ENCODE measurements around the gene KCNJ10. TPM values are rescaled to one million over a fixed set of nuclear protein-coding genes. Genes with fewer than 3 reads are reported as not detected.

Gene KCNJ10
- total RNA-seq, 1 donor from 2014 or later, result not detected

- Mint-ChIP-seq H3K27ac (ENCODE audit: unreplicated experiment) (peak within 1 kb of the TSS; percentile 83), H3K4me1 (ENCODE audit: low read depth, unreplicated experiment) (peaks cover 16% of the 10 kb centered on the region), H3K36me3 (ENCODE audit: unreplicated experiment) (no peaks in the 10 kb centered on the region), H3K4me3 (ENCODE audit: unreplicated experiment) (peak within 1 kb of the TSS; percentile 87), H3K27me3 (ENCODE audit: unreplicated experiment) (peaks cover 14% of the 10 kb centered on the region), H3K9me3 (ENCODE audit: unreplicated experiment) (peaks cover 6% of the 10 kb centered on the region)
- no peak for TF ChIP-seq CTCF (IDR thresholded peaks at IDR 0.05; ENCODE audit: partially characterized antibody, unreplicated experiment)
- peak; percentile 67 for DNase-seq
Observed at GRCh38 chr1:160081261-160081936, 11.4 kb upstream of the KCNJ10 start, which contains the start of gene KCNJ9. Gene KCNJ9 (plus strand): TSS chr1:160081538. CDS start chr1:160084031, 2,493 bp downstream.

- TF ChIP-seq CTCF (IDR thresholded peaks at IDR 0.05; ENCODE audit: partially characterized antibody, unreplicated experiment), result no peak
- H3K4me3 Mint-ChIP-seq (ENCODE audit: unreplicated experiment), result peak overlapping the region; percentile 87
- H3K27ac Mint-ChIP-seq (ENCODE audit: unreplicated experiment), result peak overlapping the region; percentile 83
- DNase-seq, result no peak
- H3K27me3 Mint-ChIP-seq (ENCODE audit: unreplicated experiment), result peaks cover 14% of the 10 kb centered on the region
- peaks cover 6% of the 10 kb centered on the region for H3K9me3 Mint-ChIP-seq (ENCODE audit: unreplicated experiment)
- H3K36me3 Mint-ChIP-seq (ENCODE audit: unreplicated experiment), result no peaks in the 10 kb centered on the region
- peaks cover 16% of the 10 kb centered on the region for H3K4me1 Mint-ChIP-seq (ENCODE audit: low read depth, unreplicated experiment)
Observed at GRCh38 chr1:160080381-160081100, 10.6 kb upstream of the KCNJ10 start.

- no peak for DNase-seq
- no peak overlapping the region for H3K4me3 Mint-ChIP-seq (ENCODE audit: unreplicated experiment)
- peaks cover 3% of the 10 kb centered on the region for H3K9me3 Mint-ChIP-seq (ENCODE audit: unreplicated experiment)
- no peak overlapping the region for H3K27ac Mint-ChIP-seq (ENCODE audit: unreplicated experiment)
- peaks cover 13% of the 10 kb centered on the region for H3K27me3 Mint-ChIP-seq (ENCODE audit: unreplicated experiment)
- H3K36me3 Mint-ChIP-seq (ENCODE audit: unreplicated experiment), result no peaks in the 10 kb centered on the region
- H3K4me1 Mint-ChIP-seq (ENCODE audit: low read depth, unreplicated experiment), result peaks cover 16% of the 10 kb centered on the region
- no peak for TF ChIP-seq CTCF (IDR thresholded peaks at IDR 0.05; ENCODE audit: partially characterized antibody, unreplicated experiment)
Observed at GRCh38 chr1:160079448-160079847, 9.5 kb upstream of the KCNJ10 start.

GRCh38 chr1:160078512-160079195 is 8.7 kb upstream of the KCNJ10 start:
- H3K9me3 Mint-ChIP-seq (ENCODE audit: unreplicated experiment), result peaks cover 3% of the 10 kb centered on the region
- DNase-seq, result peak; percentile 66
- peak; percentile 77 for TF ChIP-seq CTCF (IDR thresholded peaks at IDR 0.05; ENCODE audit: partially characterized antibody, unreplicated experiment)
- peaks cover 9% of the 10 kb centered on the region for H3K27me3 Mint-ChIP-seq (ENCODE audit: unreplicated experiment)
- no peaks in the 10 kb centered on the region for H3K36me3 Mint-ChIP-seq (ENCODE audit: unreplicated experiment)
- H3K4me3 Mint-ChIP-seq (ENCODE audit: unreplicated experiment), result no peak overlapping the region
- H3K4me1 Mint-ChIP-seq (ENCODE audit: low read depth, unreplicated experiment), result peaks cover 16% of the 10 kb centered on the region
- no peak overlapping the region for H3K27ac Mint-ChIP-seq (ENCODE audit: unreplicated experiment)
